Measurements from ENCODE around the gene TCHHL1.
A peak's percentile ranks its signal among the peaks of the same experiment; 100 is the strongest.

The TCHHL1 gene

GRCh38 chr1:152039886-152040285 lies 49.0 kb downstream of the TCHHL1 start:
- no peak for DNase-seq (ENCODE audit: extremely low read depth in 1 of 2, low read depth in 1 of 2)

- DNase-seq (ENCODE audit: extremely low read depth in 1 of 2, low read depth in 1 of 2): no peak
These were observed 49.4 kb downstream of the TCHHL1 start for GRCh38 chr1:152039461-152039860.

DNA sequence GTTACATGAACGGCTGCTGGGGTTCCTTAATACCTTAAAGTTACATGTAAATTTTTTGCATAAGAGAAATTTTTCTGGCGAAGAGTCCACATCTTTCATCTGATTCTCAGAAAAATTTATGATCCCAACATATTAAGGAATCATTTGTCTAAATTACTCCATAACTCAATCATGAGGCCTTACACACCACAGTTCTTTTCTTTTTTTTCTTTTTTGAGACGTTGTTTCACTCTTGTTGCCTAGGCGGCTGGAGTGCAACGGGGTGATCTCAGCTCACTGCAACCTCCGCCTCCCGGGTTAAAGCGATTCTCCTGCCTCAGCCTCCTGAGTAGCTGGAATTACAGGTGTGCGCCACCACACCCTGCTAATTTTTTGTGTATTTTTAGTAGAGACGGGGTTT lies 50.0 kb downstream of the TCHHL1 start:
- no peak for DNase-seq (ENCODE audit: extremely low read depth in 1 of 2, low read depth in 1 of 2)

GRCh38 chr1:152036267-152037216 lies 52.3 kb downstream of the TCHHL1 start, which contains the start of gene S100A11:
TSS of gene S100A11 (minus strand) at chr1:152037004. CDS start at chr1:152036915, 89 bp downstream.
- DNase-seq (ENCODE audit: extremely low read depth in 1 of 2, low read depth in 1 of 2): peak; percentile 69 to 81

DNA sequence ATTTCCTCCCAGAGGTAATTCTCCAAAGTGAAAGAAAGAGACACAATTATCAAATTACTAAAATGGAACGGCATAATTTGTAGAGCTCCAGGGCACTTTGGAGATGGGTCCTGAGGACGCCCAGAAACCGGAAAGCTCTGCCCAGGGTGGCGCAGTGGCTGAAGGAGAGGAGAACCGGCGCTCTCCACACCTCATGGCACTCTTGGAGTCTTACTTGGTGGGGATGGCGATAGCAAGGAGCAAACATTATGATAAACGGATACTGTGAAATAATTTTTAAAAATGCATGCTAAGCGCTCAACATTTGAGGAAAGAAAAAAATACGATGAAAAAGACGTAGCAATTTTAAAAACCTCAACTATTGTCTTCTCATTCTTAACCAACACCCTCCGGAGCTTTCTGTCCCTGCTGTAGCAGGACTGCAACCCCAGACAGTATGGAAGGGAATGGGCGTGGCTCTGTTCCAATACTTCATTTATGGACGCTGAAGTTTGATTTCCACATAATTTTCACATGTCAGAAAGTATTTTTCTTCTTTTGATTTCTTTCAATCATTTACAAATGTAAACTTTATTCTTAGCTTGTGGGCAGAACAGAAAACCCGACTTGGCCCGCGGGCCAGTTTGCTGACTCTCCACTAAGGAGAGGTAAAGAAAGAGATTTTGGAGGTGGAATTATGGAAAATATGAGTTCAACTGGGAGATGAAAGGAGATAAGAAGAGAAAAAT lies 53.2 kb downstream of the TCHHL1 start:
- no peak for DNase-seq (ENCODE audit: extremely low read depth in 1 of 2, low read depth in 1 of 2)

GRCh38 chr1:152034654-152035538 lies 54.0 kb downstream of the TCHHL1 start:
- peak in 1 of 2 donors; percentile 56 for DNase-seq (ENCODE audit: extremely low read depth in 1 of 2, low read depth in 1 of 2)

- DNase-seq (ENCODE audit: extremely low read depth in 1 of 2, low read depth in 1 of 2): no peak
These were observed 54.6 kb downstream of the TCHHL1 start for GRCh38 chr1:152034324-152034653.
